Spleen (tissue), 7 donors: ENCODE results near the gene PBRM1.

ENCODE experiments used
- CTCF ChIP-seq, 11 experiments: fragments of 200-600 bp in 7 of 11; fragments of 450-650 bp in 4 of 11; sonication (generic) in 4 of 11; IDR thresholded peaks in 8 of 11; conservative IDR thresholded peaks in 3 of 11; 1 replicate in 7 of 11; 2 replicates in 4 of 11; pipeline versions ENCODE4 v1.4.0 to v1.8.0; 2016 to 2021; ENCODE audit warnings: antibody characterized with exemption in 11 of 11, inconsistent platforms in 4 of 11, mild to moderate bottlenecking in 1 of 11
- POLR2AphosphoS5 ChIP-seq, 3 donors: sonication (generic); formaldehyde crosslinking; IDR thresholded peaks; one replicate each; pipeline ENCODE4 v1.5.1; 2017; ENCODE audit warnings: antibody characterized with exemption in 3 of 3
- donor health status: DM: no; HTN: no; CAD: no; lungs with moderate emphysema.
- donor health status: DM: no; HTN: no; CAD: no.
- donor health status: DM: no; HTN: no; CAD: no.

- TF ChIP-seq POLR2AphosphoS5 (IDR thresholded peaks at IDR 0.05): peak in 1 of 3 donors; percentile 51
- TF ChIP-seq CTCF (IDR thresholded peaks at IDR 0.05 in 8 of 11, conservative IDR thresholded peaks at IDR 0.05 in 3 of 11): no peak
Observed at GRCh38 chr3:52506266-52506966, 179.3 kb downstream of the PBRM1 start.
